Activated CD8-positive, alpha-beta T cell treated with anti-CD3 and anti-CD28 coated beads for 36 hours (primary cell): ENCODE results near the gene RGR. TPM values are rescaled to one million over a fixed set of nuclear protein-coding genes. Genes with fewer than 3 reads are reported as not detected.

Experiments used
- ATAC-seq: fragments of 200-7000 bp; cut with Tn5 transposase; one replicate; pipeline ENCODE4 v1.10.0; 2021; ENCODE audit warnings: mild to moderate bottlenecking, moderate library complexity
- CTCF ChIA-PET: fragments of 350-600 bp; sonication (Branson Sonifier 250); formaldehyde crosslinking; loops from one replicate; lab custom pipeline; 2021; ENCODE audit warnings: antibody characterized with exemption; lab: Charles Lee
- POLR2A ChIA-PET: fragments of 350-600 bp; sonication (Branson Sonifier 250); formaldehyde crosslinking; loops from one replicate; lab custom pipeline; 2021; ENCODE audit warnings: antibody characterized with exemption; lab: Charles Lee
- DNase-seq: peaks from one replicate; pipeline ENCODE4 v3.0.0-alpha.2; 2020
- H3K27ac Mint-ChIP-seq: one replicate; pipeline ENCODE4 v1.8.0; 2021; ENCODE audit warnings: mild to moderate bottlenecking, mixed read lengths
- H3K27me3 Mint-ChIP-seq: one replicate; pipeline ENCODE4 v1.8.0; 2021; ENCODE audit warnings: mixed read lengths
- H3K36me3 Mint-ChIP-seq: one replicate; pipeline ENCODE4 v1.8.0; 2021; ENCODE audit warnings: low read depth, mixed read lengths
- H3K4me1 Mint-ChIP-seq: one replicate; pipeline ENCODE4 v1.8.0; 2021; ENCODE audit warnings: low read depth, mixed read lengths
- H3K4me3 Mint-ChIP-seq: one replicate; pipeline ENCODE4 v1.8.0; 2021; ENCODE audit warnings: mild to moderate bottlenecking, moderate library complexity, mixed read lengths
- H3K9me3 Mint-ChIP-seq: one replicate; pipeline ENCODE4 v1.8.0; 2021; ENCODE audit warnings: mixed read lengths
- intact Hi-C: fragments of 100-400 bp; cut with micrococcal nuclease; formaldehyde crosslinking; loops from one replicate; pipeline ENCODE4 v1.10.0; 2022
- total RNA-seq, 2 experiments: library from RNA; stranded (reverse); gene quantifications; one replicate each; pipeline ENCODE4 v1.2.3, GENCODE V29; 2021
- TF ChIP-seq, protein P1 (sequence below): fragments of 200-600 bp; IDR thresholded peaks from one replicate; pipeline ENCODE4 v1.8.0; 2022; ENCODE audit warnings: antibody characterized with exemption, mild to moderate bottlenecking

RGR gene
- total RNA-seq, 2 experiments from 2014 or later: not detected

DNA sequence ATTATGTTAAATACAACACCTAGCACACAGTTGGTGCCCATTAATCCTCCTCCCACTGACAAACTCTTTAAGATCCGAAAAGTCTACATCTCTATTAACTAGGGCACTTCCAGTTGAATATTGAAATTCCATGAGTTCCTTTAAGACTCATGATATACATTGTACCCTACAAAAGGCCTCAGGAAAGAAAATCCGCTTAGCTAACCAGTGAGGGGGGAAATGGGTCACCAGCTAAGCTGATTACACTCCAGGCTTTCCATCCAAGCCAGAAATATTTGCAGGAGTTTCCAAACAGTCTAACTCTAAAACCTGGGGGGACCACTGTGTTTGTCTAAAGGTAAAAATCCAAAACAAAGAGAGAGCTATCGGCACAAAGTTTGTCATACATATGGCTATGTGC, 18.2 kb upstream of the RGR start:
- H3K27me3 Mint-ChIP-seq: peaks cover 23% of the 10 kb centered on the region
- ATAC-seq: no peak
- H3K4me1 Mint-ChIP-seq: no peaks in the 10 kb centered on the region
- H3K36me3 Mint-ChIP-seq: no peaks in the 10 kb centered on the region
- POLR2A ChIA-PET: no interaction called here
- no peak overlapping the region for H3K27ac Mint-ChIP-seq
- CTCF ChIA-PET: interaction anchor here (1.3 to 2.4 kb wide), 2 partner anchors 12 to 16 kb away, joined by 3 to 6 read pairs; no protein-coding TSS in a partner anchor
- H3K4me3 Mint-ChIP-seq: no peak overlapping the region
- no peaks in the 10 kb centered on the region for H3K9me3 Mint-ChIP-seq
- DNase-seq: no peak
- TF ChIP-seq, protein P1, sequence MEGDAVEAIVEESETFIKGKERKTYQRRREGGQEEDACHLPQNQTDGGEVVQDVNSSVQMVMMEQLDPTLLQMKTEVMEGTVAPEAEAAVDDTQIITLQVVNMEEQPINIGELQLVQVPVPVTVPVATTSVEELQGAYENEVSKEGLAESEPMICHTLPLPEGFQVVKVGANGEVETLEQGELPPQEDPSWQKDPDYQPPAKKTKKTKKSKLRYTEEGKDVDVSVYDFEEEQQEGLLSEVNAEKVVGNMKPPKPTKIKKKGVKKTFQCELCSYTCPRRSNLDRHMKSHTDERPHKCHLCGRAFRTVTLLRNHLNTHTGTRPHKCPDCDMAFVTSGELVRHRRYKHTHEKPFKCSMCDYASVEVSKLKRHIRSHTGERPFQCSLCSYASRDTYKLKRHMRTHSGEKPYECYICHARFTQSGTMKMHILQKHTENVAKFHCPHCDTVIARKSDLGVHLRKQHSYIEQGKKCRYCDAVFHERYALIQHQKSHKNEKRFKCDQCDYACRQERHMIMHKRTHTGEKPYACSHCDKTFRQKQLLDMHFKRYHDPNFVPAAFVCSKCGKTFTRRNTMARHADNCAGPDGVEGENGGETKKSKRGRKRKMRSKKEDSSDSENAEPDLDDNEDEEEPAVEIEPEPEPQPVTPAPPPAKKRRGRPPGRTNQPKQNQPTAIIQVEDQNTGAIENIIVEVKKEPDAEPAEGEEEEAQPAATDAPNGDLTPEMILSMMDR: no peak
- intact Hi-C loops: no loop called here

- intact Hi-C loops: no loop called here
- CTCF ChIA-PET: interaction anchor here (2.4 kb wide), 1 partner anchor 13 kb away, joined by 6 read pairs; no protein-coding TSS in a partner anchor
- H3K9me3 Mint-ChIP-seq: no peaks in the 10 kb centered on the region
- peaks cover 24% of the 10 kb centered on the region for H3K27me3 Mint-ChIP-seq
- TF ChIP-seq, protein P1: no peak
- no peaks in the 10 kb centered on the region for H3K4me1 Mint-ChIP-seq
- H3K27ac Mint-ChIP-seq: no peak overlapping the region
- ATAC-seq (no peak), DNase-seq (no peak)
- H3K4me3 Mint-ChIP-seq: no peak overlapping the region
- POLR2A ChIA-PET: no interaction called here
- H3K36me3 Mint-ChIP-seq: no peaks in the 10 kb centered on the region
These were observed 17.0 kb upstream of the RGR start for GRCh38 chr10:84227810-84228209.

DNA sequence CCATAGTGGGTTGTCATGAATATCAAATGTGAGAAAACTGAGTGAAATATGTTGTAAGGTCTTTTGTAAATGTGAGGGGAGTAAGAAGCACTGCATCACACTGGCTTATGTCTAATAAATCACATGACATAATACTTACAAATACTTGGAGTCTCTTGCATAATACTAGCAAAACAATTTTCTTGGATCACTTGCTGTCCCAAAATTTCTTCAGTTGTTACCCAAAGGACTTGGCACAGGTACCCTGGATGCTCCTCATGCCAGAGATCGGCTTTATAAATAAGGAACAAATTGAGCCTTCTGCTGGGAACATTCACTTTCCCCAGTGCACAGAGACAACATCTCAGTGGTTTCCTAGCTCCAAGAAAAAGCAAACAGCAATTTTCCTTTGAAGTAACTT, 14.5 kb upstream of the RGR start:
- DNase-seq (no peak), ATAC-seq (no peak)
- Mint-ChIP-seq H3K36me3 (no peaks in the 10 kb centered on the region), H3K9me3 (no peaks in the 10 kb centered on the region), H3K27me3 (peaks cover 27% of the 10 kb centered on the region), H3K4me1 (no peaks in the 10 kb centered on the region), H3K27ac (no peak overlapping the region), H3K4me3 (no peak overlapping the region)
- TF ChIP-seq, protein P1: no peak
- ChIA-PET POLR2A (no interaction called here), CTCF (no interaction called here)
- intact Hi-C loops: no loop called here

DNA sequence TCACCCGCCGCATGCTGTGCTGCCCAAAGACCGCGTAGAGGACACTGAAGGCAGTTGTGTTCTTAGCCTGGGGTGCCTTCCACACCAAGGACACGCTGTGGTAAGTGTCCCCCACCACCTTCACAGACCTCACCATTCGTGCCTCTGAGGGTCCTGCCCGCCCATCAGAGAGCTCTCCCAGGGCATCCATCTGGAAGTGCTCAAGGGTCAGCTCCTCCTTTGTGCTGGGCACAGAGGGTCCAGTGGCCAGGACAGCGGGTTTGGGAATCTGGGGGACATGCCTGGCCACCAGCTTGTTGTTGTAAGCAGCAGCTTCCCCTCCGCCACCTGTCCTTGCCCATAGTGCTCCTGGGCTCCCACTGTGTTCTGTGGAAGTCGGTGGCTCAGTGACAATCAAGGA, 12.5 kb upstream of the RGR start:
- no peak overlapping the region for H3K27ac Mint-ChIP-seq
- TF ChIP-seq, protein P1: no peak
- no peaks in the 10 kb centered on the region for H3K9me3 Mint-ChIP-seq
- no peak for DNase-seq
- H3K4me3 Mint-ChIP-seq: no peak overlapping the region
- peaks cover 32% of the 10 kb centered on the region for H3K27me3 Mint-ChIP-seq
- no peaks in the 10 kb centered on the region for H3K36me3 Mint-ChIP-seq
- ChIA-PET POLR2A (no interaction called here), CTCF (no interaction called here)
- no peaks in the 10 kb centered on the region for H3K4me1 Mint-ChIP-seq
- ATAC-seq: no peak
- intact Hi-C loops: no loop called here

- POLR2A ChIA-PET: interaction anchor here (0.8 kb wide), 1 partner anchor 306 kb away, joined by 3 read pairs; no protein-coding TSS in a partner anchor
- peaks cover 30% of the 10 kb centered on the region for H3K27me3 Mint-ChIP-seq
- no peak overlapping the region for H3K27ac Mint-ChIP-seq
- no peak for DNase-seq
- H3K36me3 Mint-ChIP-seq: no peaks in the 10 kb centered on the region
- H3K4me1 Mint-ChIP-seq: no peaks in the 10 kb centered on the region
- no peak for ATAC-seq
- CTCF ChIA-PET: no interaction called here
- TF ChIP-seq, protein P1: no peak
- H3K9me3 Mint-ChIP-seq: no peaks in the 10 kb centered on the region
- no peak overlapping the region for H3K4me3 Mint-ChIP-seq
- intact Hi-C loops: no loop called here
These were observed 10.9 kb upstream of the RGR start for GRCh38 chr10:84233940-84234339.
